K562 (cell line): ENCODE measurements around the gene NDFIP1. TPM values are rescaled to one million over a fixed set of nuclear protein-coding genes. Genes with fewer than 3 reads are reported as not detected.

Experiments
- ATAC-seq: fragments of 200-7000 bp; cut with Tn5 transposase; 3 replicates; pipeline ENCODE4 v1.9.1; 2020; ENCODE audit warnings: moderate library complexity
- BruUV-seq: library from RNA; stranded (reverse); fragments of 400-500 nt; replicated peaks from 2 replicates; lab custom pipeline; 2021; lab: Mats Ljungman, UMichigan
- CTCF ChIA-PET: fragments of 300-600 bp; formaldehyde crosslinking; extraction: SDS; loops from one replicate; lab custom pipeline; 2021; ENCODE audit warnings: low intra/inter-chr PET ratio; lab: Yijun Ruan, JAX
- POLR2A ChIA-PET: fragments of 300-600, 350-650 bp; sonication (Branson Sonifier 250); formaldehyde crosslinking; extraction: SDS; loops from one replicate; lab custom pipeline; 2021; ENCODE audit warnings: antibody characterized with exemption, inconsistent platforms; lab: Yijun Ruan, JAX
- DNase-seq, 4 experiments: peaks; one replicate each; pipeline versions ENCODE4 v3.0.0 to v3.0.0-alpha.2; 2011 to 2018; ENCODE audit warnings: low spot score in 3 of 4, mixed read lengths in 3 of 4; ENCODE audit errors: extremely low read depth in 1 of 4
- FAIRE-seq: peaks from 2 replicates; lab custom pipeline; 2011; peaks lifted over from hg19 to GRCh38; lab: Jason Lieb, UNC
- H2AFZ ChIP-seq: 2 replicates; pipeline ENCODE4 v1.6.0; 2011; ENCODE audit warnings: low read depth, low read length, control low read depth, inconsistent platforms
- H3K27ac ChIP-seq: fragments of 200-600 bp; 3 replicates; pipeline ENCODE4 v1.8.0; 2011; ENCODE audit warnings: low read depth, mild to moderate bottlenecking, control low read depth, inconsistent platforms, low read length, moderate library complexity, mixed read lengths; ENCODE audit errors: extremely low read depth
- H3K27me3 ChIP-seq, 2 experiments: fragments of 300-600 bp in 1 of 2; 2 replicates in 1 of 2; 3 replicates in 1 of 2; pipeline versions ENCODE4 v1.6.0 to v1.8.0; 2011; ENCODE audit warnings: inconsistent platforms in 2 of 2, low read length in 2 of 2, mild to moderate bottlenecking in 1 of 2, mixed read lengths in 1 of 2, moderate library complexity in 1 of 2; ENCODE audit not compliant: control insufficient read depth in 2 of 2, insufficient read depth in 2 of 2
- H3K36me3 ChIP-seq: fragments of 300-600 bp; 3 replicates; pipeline ENCODE4 v1.8.0; 2011; ENCODE audit warnings: mild to moderate bottlenecking, low read length, inconsistent platforms; ENCODE audit not compliant: control insufficient read depth, insufficient read depth
- H3K4me1 ChIP-seq, 2 experiments: fragments of 200-600 bp in 1 of 2; replicated peaks in 1 of 2; 2 replicates in 1 of 2; 3 replicates in 1 of 2; pipeline versions ENCODE4 v1.5.1 to v1.8.0; 2011; ENCODE audit warnings: inconsistent platforms in 2 of 2, low read length in 2 of 2, mild to moderate bottlenecking in 1 of 2, mixed read lengths in 1 of 2, moderate library complexity in 1 of 2; ENCODE audit not compliant: control insufficient read depth in 2 of 2, insufficient read depth in 2 of 2
- H3K4me2 ChIP-seq: 2 replicates; pipeline ENCODE4 v1.6.1; 2011; ENCODE audit warnings: low read length, control low read depth, inconsistent platforms, mixed read lengths; ENCODE audit not compliant: insufficient read depth
- H3K4me3 ChIP-seq: fragments of 200-600 bp; sonication (generic), shearing (Covaris generic); 2 replicates; pipeline ENCODE4 v1.5.1; 2016; ENCODE audit warnings: control low read depth, inconsistent platforms
- H3K79me2 ChIP-seq: fragments of 200-600 bp; 3 replicates; pipeline ENCODE4 v1.8.0; 2011; ENCODE audit warnings: low read length, inconsistent platforms; ENCODE audit not compliant: control insufficient read depth, insufficient read depth
- H3K9ac ChIP-seq, 2 experiments: 2 replicates each; pipeline versions ENCODE4 v1.6.0 to v1.6.1; 2011; ENCODE audit warnings: low read depth in 2 of 2, low read length in 2 of 2, control low read depth in 1 of 2, inconsistent platforms in 1 of 2, mild to moderate bottlenecking in 1 of 2, mixed read lengths in 1 of 2; ENCODE audit not compliant: insufficient read depth in 1 of 2
- H3K9me1 ChIP-seq: one replicate; pipeline ENCODE4 v1.6.0; 2011; ENCODE audit warnings: inconsistent platforms, mild to moderate bottlenecking, low read length, moderate library complexity; ENCODE audit not compliant: control insufficient read depth, insufficient read depth
- H3K9me3 ChIP-seq: replicated peaks from 2 replicates; pipeline ENCODE4 v1.5.1; 2011; ENCODE audit warnings: low read depth, low read length, inconsistent platforms; ENCODE audit not compliant: control insufficient read depth, insufficient read depth
- H4K20me1 ChIP-seq: replicated peaks from 2 replicates; pipeline ENCODE4 v1.6.1; 2011; ENCODE audit warnings: low read length, inconsistent platforms, mixed read lengths; ENCODE audit not compliant: control insufficient read depth, insufficient read depth
- E2F8 ChIP-seq: fragments of 450-650 bp; IDR thresholded peaks from 2 replicates; pipeline ENCODE4 v1.7.1; 2018; ENCODE audit warnings: mild to moderate bottlenecking, low read depth; ENCODE audit not compliant: partially characterized antibody
- EP300 ChIP-seq: IDR thresholded peaks from 2 replicates; pipeline ENCODE4 v1.6.1; 2012; ENCODE audit warnings: low read length, improper control_type of control experiment
- ETV5 ChIP-seq: sonication (generic); formaldehyde crosslinking; IDR thresholded peaks from 2 replicates; pipeline ENCODE4 v1.4.0; 2020; ENCODE audit warnings: low read depth, mild to moderate bottlenecking, missing genetic modification reagents
- FOXK2 ChIP-seq, 2 experiments: fragments of 450-650 bp; IDR thresholded peaks in 1 of 2; conservative IDR thresholded peaks in 1 of 2; 2 replicates each; pipeline ENCODE4 v1.6.1; 2016; ENCODE audit warnings: low read depth in 2 of 2, mild to moderate bottlenecking in 1 of 2
- HNRNPL ChIP-seq: fragments of 200-400 bp; formaldehyde crosslinking; IDR thresholded peaks from 2 replicates; pipeline ENCODE4 v1.6.1; 2017; ENCODE audit warnings: low read depth, mild to moderate bottlenecking, low read length
- NFYB ChIP-seq: IDR thresholded peaks from 2 replicates; pipeline ENCODE4 v1.6.1; 2011; ENCODE audit warnings: mild to moderate bottlenecking, moderate library complexity; ENCODE audit not compliant: insufficient read length; ENCODE audit errors: extremely low read depth
- NR2C2 ChIP-seq, 2 experiments: fragments of 200-800 bp in 1 of 2; sonication (Bioruptor generic) in 1 of 2; sonication (generic) in 1 of 2; formaldehyde crosslinking in 1 of 2; IDR thresholded peaks; 2 replicates each; pipeline versions ENCODE4 v1.6.1 to v1.8.0; 2016 to 2022; ENCODE audit warnings: mild to moderate bottlenecking in 1 of 2, missing compliant biosample characterization in 1 of 2, missing genetic modification characterization in 1 of 2, missing genetic modification reagents in 1 of 2
- OTX1 ChIP-seq: fragments of 450-650 bp; formaldehyde crosslinking; IDR thresholded peaks from 2 replicates; pipeline ENCODE4 v1.4.0; 2022; ENCODE audit warnings: mild to moderate bottlenecking
- PATZ1 ChIP-seq: fragments of 250-450 bp; sonication (Bioruptor Pico); IDR thresholded peaks from 2 replicates; pipeline ENCODE4 v1.5.0; 2020; ENCODE audit warnings: mild to moderate bottlenecking, borderline replicate concordance
- ZBTB1 ChIP-seq: sonication (generic); formaldehyde crosslinking; IDR thresholded peaks from 2 replicates; pipeline ENCODE4 v1.8.1; 2023; ENCODE audit warnings: missing genetic modification reagents, low read depth, mild to moderate bottlenecking, borderline replicate concordance
- ZFP36 ChIP-seq: fragments of 150-350 bp; IDR thresholded peaks from 2 replicates; pipeline ENCODE4 v1.6.1; 2018; ENCODE audit warnings: low read length, low read depth; ENCODE audit not compliant: partially characterized antibody
- WGBS: fragments of 100-300 bp; shearing (Covaris generic); methylation state at CpG from one replicate; pipeline ENCODE4 v1.1.6; 2016; ENCODE audit warnings: low coverage, mixed read lengths; ENCODE audit not compliant: insufficient coverage; ENCODE audit errors: missing lambda C conversion rate; 5-methylcytosine and 5-hydroxymethylcytosine counted together
- in situ Hi-C: fragments of 300-500 bp; cut with MboI; formaldehyde crosslinking; loops from 4 replicates; pipeline ENCODE4 v1.15.0; 2018; ENCODE audit warnings: inconsistent platforms, mixed read lengths
- intact Hi-C: fragments of 100-400 bp; cut with micrococcal nuclease; formaldehyde crosslinking; loops from 2 replicates; pipeline ENCODE4 v1.14.2; 2022
- polyA plus RNA-seq, 8 experiments: library from polyadenylated mRNA; depleted of rRNA in 4 of 8; stranded (reverse) in 5 of 8; unstranded in 3 of 8; fragments of >200 nt; fragmentation: Nextera tagmentation in 2 of 8; fragmentation: Illumina TruSeq in 1 of 8; extraction: Ambion mirVana in 2 of 8; extraction: Trizol in 1 of 8; gene quantifications; 2 replicates each; pipeline versions ENCODE4 v1.2.1 to v1.2.3, GENCODE V29; 2011 to 2014; ENCODE audit warnings: inconsistent platforms in 1 of 8, missing spikeins in 1 of 8
- total RNA-seq, 7 experiments: library from RNA; depleted of rRNA in 6 of 7; stranded (reverse); fragments of >200 nt in 6 of 7; fragmentation: Illumina TruSeq in 2 of 7; extraction: Trizol in 2 of 7; gene quantifications; 2 replicates each; pipeline versions ENCODE4 v1.2.1 to v1.2.3, GENCODE V29; 2011 to 2021; ENCODE audit warnings: low replicate concordance in 1 of 7
- TF ChIP-seq, protein P1 (sequence below): sonication (generic); formaldehyde crosslinking; IDR thresholded peaks from 2 replicates; pipeline ENCODE4 v1.8.1; 2023; ENCODE audit warnings: missing genetic modification reagents, mild to moderate bottlenecking, borderline replicate concordance

The NDFIP1 gene
- total and polyA plus RNA-seq, 9 of the 15 experiments (the other 6 are each of a cell fraction or from before 2014, with no cell fraction given) = 5.3 to 37.5 (median 31.9) TPM

GRCh38 chr5:142167458-142167857 lies 58.9 kb downstream of the NDFIP1 start:
- Histone ChIP-seq H3K79me2 (no peaks in the 10 kb centered on the region), H3K9ac (no peak overlapping the region), H3K27ac (no peak overlapping the region), H3K36me3 (no peaks in the 10 kb centered on the region), H3K9me3 (no peaks in the 10 kb centered on the region), H4K20me1 (no peaks in the 10 kb centered on the region), H3K4me1 (peaks cover 0 to 4% of the 10 kb centered on the region in 2 experiments; a peak in 2 of 5 replicates), H3K27me3 (peaks cover 14 to 31% of the 10 kb centered on the region in 2 experiments), H3K9me1 (no peaks in the 10 kb centered on the region), H3K4me2 (no peak overlapping the region), H2AFZ (no peak overlapping the region), H3K4me3 (no peak overlapping the region)
- DNase-seq (no peak), ATAC-seq (no peak), FAIRE-seq (no peak)
- BruUV-seq = no TSS peak
- in situ Hi-C loops = loop anchor here (10.0 kb wide), 1 partner anchor 527 kb away; no protein-coding TSS in a partner anchor
- 36% methylated on average over 6 of the region's 6 CpGs for WGBS
- ChIA-PET POLR2A (interaction anchor here (0.6 kb wide), 1 partner anchor 317 kb away, joined by 3 read pairs; no protein-coding TSS in a partner anchor), CTCF (interaction anchor here (1.0 kb wide), 1 partner anchor 376 kb away, joined by 3 read pairs; no protein-coding TSS in a partner anchor)
- intact Hi-C loops = no loop called here
- TF ChIP-seq NFYB = no peak
- TF ChIP-seq NR2C2 (CRISPR knock-in tag; IDR thresholded peaks at IDR 0.05) = no peak
- no peak for TF ChIP-seq NR2C2 (tag; IDR thresholded peaks at IDR 0.05)
- no peak for TF ChIP-seq EP300
- no peak for TF ChIP-seq FOXK2 (conservative IDR thresholded peaks at IDR 0.05 in 1 of 2, IDR thresholded peaks at IDR 0.05 in 1 of 2; ENCODE audit: low read depth in 2 of 2)
- TF ChIP-seq, protein P1, sequence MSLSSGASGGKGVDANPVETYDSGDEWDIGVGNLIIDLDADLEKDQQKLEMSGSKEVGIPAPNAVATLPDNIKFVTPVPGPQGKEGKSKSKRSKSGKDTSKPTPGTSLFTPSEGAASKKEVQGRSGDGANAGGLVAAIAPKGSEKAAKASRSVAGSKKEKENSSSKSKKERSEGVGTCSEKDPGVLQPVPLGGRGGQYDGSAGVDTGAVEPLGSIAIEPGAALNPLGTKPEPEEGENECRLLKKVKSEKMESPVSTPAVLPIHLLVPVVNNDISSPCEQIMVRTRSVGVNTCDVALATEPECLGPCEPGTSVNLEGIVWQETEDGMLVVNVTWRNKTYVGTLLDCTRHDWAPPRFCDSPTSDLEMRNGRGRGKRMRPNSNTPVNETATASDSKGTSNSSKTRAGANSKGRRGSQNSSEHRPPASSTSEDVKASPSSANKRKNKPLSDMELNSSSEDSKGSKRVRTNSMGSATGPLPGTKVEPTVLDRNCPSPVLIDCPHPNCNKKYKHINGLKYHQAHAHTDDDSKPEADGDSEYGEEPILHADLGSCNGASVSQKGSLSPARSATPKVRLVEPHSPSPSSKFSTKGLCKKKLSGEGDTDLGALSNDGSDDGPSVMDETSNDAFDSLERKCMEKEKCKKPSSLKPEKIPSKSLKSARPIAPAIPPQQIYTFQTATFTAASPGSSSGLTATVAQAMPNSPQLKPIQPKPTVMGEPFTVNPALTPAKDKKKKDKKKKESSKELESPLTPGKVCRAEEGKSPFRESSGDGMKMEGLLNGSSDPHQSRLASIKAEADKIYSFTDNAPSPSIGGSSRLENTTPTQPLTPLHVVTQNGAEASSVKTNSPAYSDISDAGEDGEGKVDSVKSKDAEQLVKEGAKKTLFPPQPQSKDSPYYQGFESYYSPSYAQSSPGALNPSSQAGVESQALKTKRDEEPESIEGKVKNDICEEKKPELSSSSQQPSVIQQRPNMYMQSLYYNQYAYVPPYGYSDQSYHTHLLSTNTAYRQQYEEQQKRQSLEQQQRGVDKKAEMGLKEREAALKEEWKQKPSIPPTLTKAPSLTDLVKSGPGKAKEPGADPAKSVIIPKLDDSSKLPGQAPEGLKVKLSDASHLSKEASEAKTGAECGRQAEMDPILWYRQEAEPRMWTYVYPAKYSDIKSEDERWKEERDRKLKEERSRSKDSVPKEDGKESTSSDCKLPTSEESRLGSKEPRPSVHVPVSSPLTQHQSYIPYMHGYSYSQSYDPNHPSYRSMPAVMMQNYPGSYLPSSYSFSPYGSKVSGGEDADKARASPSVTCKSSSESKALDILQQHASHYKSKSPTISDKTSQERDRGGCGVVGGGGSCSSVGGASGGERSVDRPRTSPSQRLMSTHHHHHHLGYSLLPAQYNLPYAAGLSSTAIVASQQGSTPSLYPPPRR (CRISPR knock-in tag) = no peak
- TF ChIP-seq OTX1 (CRISPR knock-in tag) = no peak
- no peak for TF ChIP-seq ZFP36
- TF ChIP-seq ZBTB1 (CRISPR knock-in tag) = no peak
- no peak for TF ChIP-seq E2F8
- no peak for TF ChIP-seq HNRNPL
- TF ChIP-seq PATZ1 (CRISPR knock-in tag) = no peak
- no peak for TF ChIP-seq ETV5
